DND-41 (cell line): ENCODE measurements around the gene AHRR.

Source experiments
- EZH2 ChIP-seq: IDR thresholded peaks from 3 replicates; pipeline ENCODE4 v1.6.1; 2012; ENCODE audit warnings: borderline replicate concordance, low read depth, mild to moderate bottlenecking, moderate library complexity, low read length, inconsistent platforms; ENCODE audit not compliant: severe bottlenecking
- TF ChIP-seq, protein P1 (sequence below): IDR thresholded peaks from 2 replicates; pipeline ENCODE4 v1.5.1; 2012; ENCODE audit warnings: borderline replicate concordance, low read length, moderate library complexity, mild to moderate bottlenecking; ENCODE audit not compliant: poor library complexity, severe bottlenecking; ENCODE audit errors: extremely low read depth

DNA sequence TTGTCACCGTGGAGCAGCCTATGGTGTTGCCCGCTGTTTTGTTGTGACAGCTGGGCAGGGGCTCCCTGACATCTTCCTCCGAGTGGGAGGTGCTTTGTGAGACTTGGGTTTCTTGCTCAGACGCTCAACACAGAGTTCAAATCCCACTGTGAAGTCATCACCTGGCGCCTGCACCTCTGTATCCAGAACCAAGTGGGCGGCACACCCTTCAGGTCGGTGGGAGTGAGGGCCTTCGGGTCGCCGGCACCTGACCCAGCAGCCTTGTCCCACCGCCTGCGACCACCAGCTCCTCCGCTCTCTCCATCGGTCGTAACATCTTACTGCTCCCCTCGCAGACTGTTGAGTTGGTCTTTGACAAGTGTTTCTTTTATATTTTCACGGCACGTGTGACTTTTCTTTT is 83.9 kb downstream of the AHRR start:
- TF ChIP-seq, protein P1, sequence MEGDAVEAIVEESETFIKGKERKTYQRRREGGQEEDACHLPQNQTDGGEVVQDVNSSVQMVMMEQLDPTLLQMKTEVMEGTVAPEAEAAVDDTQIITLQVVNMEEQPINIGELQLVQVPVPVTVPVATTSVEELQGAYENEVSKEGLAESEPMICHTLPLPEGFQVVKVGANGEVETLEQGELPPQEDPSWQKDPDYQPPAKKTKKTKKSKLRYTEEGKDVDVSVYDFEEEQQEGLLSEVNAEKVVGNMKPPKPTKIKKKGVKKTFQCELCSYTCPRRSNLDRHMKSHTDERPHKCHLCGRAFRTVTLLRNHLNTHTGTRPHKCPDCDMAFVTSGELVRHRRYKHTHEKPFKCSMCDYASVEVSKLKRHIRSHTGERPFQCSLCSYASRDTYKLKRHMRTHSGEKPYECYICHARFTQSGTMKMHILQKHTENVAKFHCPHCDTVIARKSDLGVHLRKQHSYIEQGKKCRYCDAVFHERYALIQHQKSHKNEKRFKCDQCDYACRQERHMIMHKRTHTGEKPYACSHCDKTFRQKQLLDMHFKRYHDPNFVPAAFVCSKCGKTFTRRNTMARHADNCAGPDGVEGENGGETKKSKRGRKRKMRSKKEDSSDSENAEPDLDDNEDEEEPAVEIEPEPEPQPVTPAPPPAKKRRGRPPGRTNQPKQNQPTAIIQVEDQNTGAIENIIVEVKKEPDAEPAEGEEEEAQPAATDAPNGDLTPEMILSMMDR: no peak
- no peak for TF ChIP-seq EZH2
